Activated T-cell treated with anti-CD3 and anti-CD28 coated beads, Interleukin-2, amount 50 U/mL, for 24 hours (primary cell): Measurements from ENCODE around the gene SPAG8.

Source experiments
- DNase-seq: peaks from one replicate; pipeline ENCODE4 v3.0.0-alpha.2; 2020
- H3K27ac Mint-ChIP-seq: 2 replicates; pipeline ENCODE4 v1.8.0; 2020; ENCODE audit warnings: mild to moderate bottlenecking, mixed read lengths
- H3K27me3 Mint-ChIP-seq: 2 replicates; pipeline ENCODE4 v1.8.0; 2020; ENCODE audit warnings: mixed read lengths
- H3K36me3 Mint-ChIP-seq: 2 replicates; pipeline ENCODE4 v1.8.0; 2020; ENCODE audit warnings: low read depth, mixed read lengths
- H3K4me1 Mint-ChIP-seq: 2 replicates; pipeline ENCODE4 v1.8.0; 2020; ENCODE audit warnings: low read depth, mixed read lengths
- H3K4me3 Mint-ChIP-seq: 2 replicates; pipeline ENCODE4 v1.8.0; 2020; ENCODE audit warnings: mild to moderate bottlenecking, moderate library complexity, mixed read lengths
- H3K9me3 Mint-ChIP-seq: 2 replicates; pipeline ENCODE4 v1.8.0; 2020; ENCODE audit warnings: mixed read lengths

SPAG8 gene

DNA sequence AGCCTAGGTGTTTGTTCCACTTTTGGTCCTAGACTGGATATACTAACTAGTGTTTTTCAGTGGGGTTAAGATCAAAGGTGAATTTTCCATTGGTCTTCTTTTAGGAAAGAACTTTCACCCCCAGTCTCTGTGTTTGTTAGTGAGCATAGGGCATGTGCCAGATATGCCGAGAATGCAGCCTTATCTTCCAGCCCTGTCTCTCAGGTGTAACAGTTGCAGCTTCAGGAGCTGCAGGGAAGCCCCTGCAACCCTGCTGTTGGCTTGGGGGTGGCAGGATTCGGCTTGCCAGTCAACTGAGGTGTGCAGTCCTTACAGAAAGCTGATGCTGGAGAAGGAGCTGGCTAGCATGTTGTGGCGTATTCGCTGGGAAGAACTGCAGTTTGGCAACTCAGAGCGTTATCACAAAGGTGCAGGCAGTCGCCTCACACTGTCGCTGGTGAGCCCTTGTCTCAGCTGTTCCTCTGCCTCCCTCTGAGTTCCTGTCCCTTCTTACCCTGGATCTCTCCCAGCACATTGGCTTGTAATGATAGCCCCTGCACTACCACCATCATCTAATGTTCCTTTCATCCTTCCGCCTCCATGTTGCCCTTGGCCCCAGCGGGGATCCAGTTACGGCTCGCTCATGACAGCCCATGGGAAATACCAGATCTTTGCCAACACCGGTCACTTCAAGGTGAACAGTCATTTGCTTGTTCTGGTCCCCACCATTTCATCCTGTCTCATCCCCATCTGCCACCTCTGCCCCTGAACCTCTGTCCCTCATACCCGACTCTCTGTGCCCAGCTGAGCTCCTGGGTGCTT lies 10.5 kb downstream of the SPAG8 start:
- Mint-ChIP-seq H3K27me3 (no peaks in the 10 kb centered on the region), H3K9me3 (no peaks in the 10 kb centered on the region), H3K27ac (peak overlapping the region; percentile 5), H3K36me3 (peaks cover 57% of the 10 kb centered on the region), H3K4me1 (peaks cover 23% of the 10 kb centered on the region), H3K4me3 (no peak overlapping the region)
- no peak for DNase-seq

DNA sequence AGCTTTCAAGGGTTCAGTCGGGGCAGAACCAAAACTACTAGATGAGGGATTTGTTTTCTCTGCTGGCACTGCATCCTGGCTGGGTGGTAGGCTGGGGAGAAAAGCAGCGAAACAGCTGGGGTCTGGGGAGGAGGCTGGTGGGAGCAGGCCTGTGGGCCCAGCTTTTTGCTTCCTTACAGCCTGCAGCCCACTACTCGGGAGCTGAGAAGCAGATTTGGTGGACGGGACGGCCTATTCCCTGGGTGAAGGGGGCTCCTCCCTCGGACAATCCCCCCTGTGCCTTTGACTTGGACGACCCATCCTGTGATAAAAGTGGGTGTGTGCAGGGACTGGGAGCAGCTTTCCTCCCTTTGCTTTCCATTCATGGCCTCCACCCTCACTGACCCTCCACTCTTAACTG lies 11.5 kb downstream of the SPAG8 start:
- DNase-seq, result no peak
- H3K9me3 Mint-ChIP-seq, result no peaks in the 10 kb centered on the region
- H3K4me1 Mint-ChIP-seq, result peaks cover 23% of the 10 kb centered on the region
- H3K36me3 Mint-ChIP-seq, result peaks cover 47% of the 10 kb centered on the region
- H3K27ac Mint-ChIP-seq, result peak overlapping the region; percentile 53
- H3K27me3 Mint-ChIP-seq, result no peaks in the 10 kb centered on the region
- H3K4me3 Mint-ChIP-seq, result no peak overlapping the region

DNA sequence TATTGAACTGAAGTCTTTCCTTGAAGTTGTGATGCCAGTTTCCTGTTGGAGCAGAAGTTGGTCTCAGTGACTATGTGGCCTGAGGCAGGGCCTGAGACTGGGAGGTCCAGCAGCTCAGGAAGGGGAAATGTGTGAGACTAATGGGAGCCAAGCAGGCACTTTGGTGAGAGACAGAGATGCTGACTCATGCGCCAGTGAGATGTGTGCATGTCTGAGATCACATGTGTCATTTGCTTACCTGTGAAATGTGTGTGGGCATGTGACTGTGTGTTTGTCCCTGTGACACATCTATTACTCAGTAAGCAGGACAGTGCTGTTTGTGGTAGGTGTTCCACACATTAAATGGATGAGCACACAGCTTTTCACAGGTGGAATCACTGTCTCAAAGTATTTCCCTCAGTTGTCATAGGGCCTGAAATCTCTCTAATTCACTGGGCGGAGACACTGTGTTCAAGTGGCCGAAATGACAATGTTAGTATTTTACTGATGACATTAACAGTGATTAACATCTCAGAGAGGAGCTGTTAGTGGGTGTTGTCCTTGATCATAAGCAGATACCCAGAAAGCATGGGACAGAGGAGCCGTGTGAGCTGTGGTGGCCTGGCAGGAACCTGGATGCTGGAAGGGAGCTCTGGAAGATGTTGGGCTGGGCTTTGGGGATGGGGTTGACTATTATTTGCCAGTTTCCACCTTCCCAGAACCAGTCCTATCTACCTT lies 13.2 kb downstream of the SPAG8 start:
- Mint-ChIP-seq H3K36me3 (peaks cover 42% of the 10 kb centered on the region), H3K9me3 (no peaks in the 10 kb centered on the region), H3K4me1 (peaks cover 27% of the 10 kb centered on the region), H3K27ac (peak overlapping the region; percentile 90), H3K4me3 (no peak overlapping the region), H3K27me3 (no peaks in the 10 kb centered on the region)
- DNase-seq, result peak; percentile 54

DNA sequence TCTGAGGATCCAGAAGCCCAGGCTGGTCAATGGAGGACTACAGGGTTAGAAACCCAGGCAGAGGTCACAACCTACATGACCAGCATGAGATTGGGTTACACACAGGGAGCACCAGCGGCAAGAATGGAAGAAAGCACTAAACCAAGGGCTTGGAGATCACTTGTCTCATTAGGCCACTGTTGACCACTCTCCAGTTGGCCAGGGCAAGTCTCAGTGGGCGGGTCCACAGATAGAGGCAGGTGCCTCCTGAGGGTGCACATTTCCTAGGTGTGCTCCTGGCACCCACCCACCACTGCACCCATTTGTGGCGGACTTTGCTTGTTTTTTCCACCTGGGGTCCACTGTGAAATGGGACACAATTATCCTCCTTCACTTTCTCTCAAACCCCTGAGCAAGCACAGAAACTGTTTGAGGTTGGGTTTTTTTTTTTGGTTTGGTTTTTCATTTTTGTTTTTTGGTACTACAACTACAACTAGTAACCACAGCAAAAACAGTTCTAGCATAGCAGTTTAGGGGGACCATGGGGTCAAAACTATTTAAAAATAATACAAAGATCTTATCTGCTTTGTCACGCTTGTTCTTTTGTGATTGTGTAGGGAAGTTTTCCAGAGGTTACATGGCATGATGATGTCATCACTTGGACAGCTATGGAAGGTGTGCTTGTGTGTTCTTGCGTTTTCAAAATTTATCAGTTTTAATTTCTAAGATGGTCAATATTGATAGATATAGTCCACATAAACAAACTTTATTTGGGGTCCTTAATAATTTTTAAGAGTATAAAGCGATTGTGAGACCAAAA lies 14.6 kb downstream of the SPAG8 start:
- Mint-ChIP-seq H3K4me1 (peaks cover 27% of the 10 kb centered on the region), H3K4me3 (no peak overlapping the region), H3K36me3 (peaks cover 41% of the 10 kb centered on the region), H3K27me3 (no peaks in the 10 kb centered on the region), H3K27ac (peak overlapping the region; percentile 48), H3K9me3 (no peaks in the 10 kb centered on the region)
- DNase-seq, result no peak

DNA sequence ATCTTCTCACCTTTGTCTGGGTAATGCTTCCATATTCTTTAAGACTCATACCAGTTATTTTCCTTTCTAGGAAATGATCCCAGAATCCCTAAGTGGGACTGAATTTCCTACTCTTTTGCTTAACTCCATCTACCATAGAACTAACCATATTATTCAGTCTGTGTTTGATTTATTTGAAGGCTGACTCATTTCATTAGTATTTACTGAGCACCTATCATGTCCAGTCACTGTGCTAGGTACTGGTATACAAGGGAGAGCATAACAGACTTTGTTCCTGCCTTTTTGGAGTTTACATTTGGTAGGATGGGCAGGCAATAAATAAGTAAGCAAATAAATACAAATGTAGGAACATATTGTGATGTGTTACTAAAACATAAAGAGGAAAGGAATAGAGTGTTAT lies 16.4 kb downstream of the SPAG8 start:
- no peak overlapping the region for H3K27ac Mint-ChIP-seq
- peaks cover 27% of the 10 kb centered on the region for H3K4me1 Mint-ChIP-seq
- H3K36me3 Mint-ChIP-seq, result peaks cover 28% of the 10 kb centered on the region
- no peaks in the 10 kb centered on the region for H3K9me3 Mint-ChIP-seq
- DNase-seq, result no peak
- no peaks in the 10 kb centered on the region for H3K27me3 Mint-ChIP-seq
- H3K4me3 Mint-ChIP-seq, result no peak overlapping the region

DNA sequence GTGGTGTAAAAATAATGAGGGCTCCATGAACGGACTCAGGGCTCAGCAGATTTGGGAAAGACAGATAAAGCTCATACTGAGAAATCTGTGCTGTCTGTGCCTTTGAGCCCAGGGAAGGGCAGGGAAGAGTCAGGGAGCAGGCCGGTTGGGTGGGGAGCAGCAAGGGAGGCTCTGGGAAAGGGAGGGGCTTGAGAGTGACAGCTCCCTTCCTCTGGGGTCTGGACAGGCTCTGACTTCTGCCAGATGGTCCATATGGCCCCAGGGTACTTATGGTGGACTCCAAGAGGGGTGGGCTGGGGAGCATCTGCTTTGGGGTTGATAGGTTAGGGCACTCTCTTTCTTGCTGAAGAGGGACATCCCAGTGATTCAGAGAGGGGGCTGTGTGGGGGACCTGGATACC lies 18.6 kb downstream of the SPAG8 start:
- no peaks in the 10 kb centered on the region for H3K9me3 Mint-ChIP-seq
- H3K27me3 Mint-ChIP-seq, result no peaks in the 10 kb centered on the region
- no peak for DNase-seq
- H3K4me3 Mint-ChIP-seq, result no peak overlapping the region
- H3K4me1 Mint-ChIP-seq, result peaks cover 20% of the 10 kb centered on the region
- peaks cover 28% of the 10 kb centered on the region for H3K36me3 Mint-ChIP-seq
- H3K27ac Mint-ChIP-seq, result peak overlapping the region; percentile 42

DNA sequence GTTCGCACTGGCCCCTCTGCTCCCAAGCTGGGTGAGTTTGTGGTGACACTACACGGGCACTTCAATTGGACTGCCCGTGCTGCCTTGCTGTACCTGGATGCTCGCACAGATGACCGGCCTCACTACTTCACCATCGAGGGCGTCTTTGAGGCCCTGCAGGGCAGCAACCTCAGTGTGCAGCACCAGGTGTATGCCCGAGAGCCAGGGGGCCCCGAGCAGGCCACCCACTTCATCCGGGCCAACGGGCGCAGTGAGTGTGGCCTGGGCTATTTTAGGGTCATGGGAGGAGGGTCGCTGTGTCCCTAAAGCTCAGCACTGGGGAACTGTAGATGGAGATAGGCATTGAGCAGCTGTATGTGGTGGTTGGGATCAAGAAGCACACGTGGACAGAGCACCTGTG lies 19.2 kb downstream of the SPAG8 start:
- Mint-ChIP-seq H3K27ac (no peak overlapping the region), H3K4me3 (no peak overlapping the region), H3K4me1 (peaks cover 15% of the 10 kb centered on the region), H3K36me3 (peaks cover 32% of the 10 kb centered on the region), H3K9me3 (no peaks in the 10 kb centered on the region), H3K27me3 (no peaks in the 10 kb centered on the region)
- no peak for DNase-seq

DNA sequence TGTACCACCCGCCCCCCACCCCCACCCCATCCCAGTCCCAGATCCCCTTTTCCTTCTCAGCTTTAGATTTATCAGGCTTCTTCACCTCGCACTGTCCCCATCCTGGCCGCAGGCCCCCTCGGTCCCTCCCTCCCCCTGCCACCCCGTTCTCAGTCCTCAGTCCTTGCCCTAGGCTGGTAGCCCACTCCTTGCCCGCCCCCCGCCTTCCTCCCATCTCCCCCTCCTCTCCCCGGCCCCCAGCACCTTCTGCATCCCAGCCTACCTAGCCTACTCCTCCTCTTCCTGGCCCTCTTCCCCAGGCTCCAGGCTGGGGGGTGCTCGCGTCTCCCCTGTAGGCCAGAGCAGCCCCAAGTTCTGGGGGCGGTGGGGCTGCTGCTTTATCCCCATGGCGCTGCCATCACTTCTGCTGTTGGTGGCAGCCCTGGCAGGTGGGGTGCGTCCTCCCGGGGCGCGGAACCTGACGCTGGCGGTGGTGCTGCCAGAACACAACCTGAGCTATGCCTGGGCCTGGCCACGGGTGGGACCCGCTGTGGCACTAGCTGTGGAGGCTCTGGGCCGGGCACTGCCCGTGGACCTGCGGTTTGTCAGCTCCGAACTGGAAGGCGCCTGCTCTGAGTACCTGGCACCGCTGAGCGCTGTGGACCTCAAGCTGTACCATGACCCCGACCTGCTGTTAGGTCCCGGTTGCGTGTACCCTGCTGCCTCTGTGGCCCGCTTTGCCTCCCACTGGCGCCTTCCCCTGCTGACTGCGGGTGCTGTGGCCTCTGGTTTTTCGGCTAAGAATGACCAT lies 19.8 kb downstream of the SPAG8 start:
- peaks cover 38% of the 10 kb centered on the region for H3K36me3 Mint-ChIP-seq
- H3K27me3 Mint-ChIP-seq, result no peaks in the 10 kb centered on the region
- no peaks in the 10 kb centered on the region for H3K9me3 Mint-ChIP-seq
- DNase-seq, result no peak
- no peak overlapping the region for H3K4me3 Mint-ChIP-seq
- H3K27ac Mint-ChIP-seq, result no peak overlapping the region
- H3K4me1 Mint-ChIP-seq, result peaks cover 9% of the 10 kb centered on the region

DNA sequence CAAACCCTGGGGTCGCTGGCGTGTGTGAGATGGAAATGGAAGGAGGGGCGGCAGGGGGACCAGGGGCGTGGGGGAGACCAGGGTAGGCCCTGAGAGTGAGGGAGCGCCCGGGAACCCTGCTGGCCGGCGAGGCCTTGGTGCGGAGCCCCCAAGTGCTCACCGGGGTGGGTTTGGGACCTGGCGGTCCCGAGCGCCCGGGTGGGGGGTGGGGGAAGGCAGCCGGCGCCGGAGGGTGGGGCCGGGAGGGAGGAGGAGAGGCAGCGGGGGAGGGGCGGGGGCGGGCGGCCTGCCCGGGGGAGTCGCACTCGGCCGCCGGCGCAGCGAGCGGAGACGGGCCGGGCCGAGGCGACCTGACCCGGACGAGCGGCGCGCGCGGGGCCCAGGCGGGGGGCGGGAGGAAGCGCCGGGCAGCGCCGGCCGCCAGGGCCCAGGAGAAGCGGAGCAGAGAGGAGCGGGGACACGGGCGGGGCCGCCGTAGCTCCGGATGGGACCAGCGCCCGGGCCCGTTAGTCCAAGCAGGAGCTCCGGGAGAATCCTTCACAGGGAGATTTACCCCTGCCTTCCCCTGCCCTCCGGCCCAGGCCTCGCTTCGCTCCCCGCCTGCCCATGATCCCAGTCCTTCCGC lies 20.7 kb downstream of the SPAG8 start, which contains the start of gene NPR2:
NPR2 (plus strand) TSS at position 295 of the 625 bp plus-strand sequence. CDS start 818 bp downstream, outside the sequence.
- H3K4me3 Mint-ChIP-seq, result no peak within 1 kb of the TSS
- H3K4me1 Mint-ChIP-seq, result peaks cover 6% of the 10 kb centered on the region
- H3K27ac Mint-ChIP-seq, result no peak within 1 kb of the TSS
- no peaks in the 10 kb centered on the region for H3K9me3 Mint-ChIP-seq
- H3K36me3 Mint-ChIP-seq, result peaks cover 43% of the 10 kb centered on the region
- DNase-seq, result no peak
- H3K27me3 Mint-ChIP-seq, result no peaks in the 10 kb centered on the region

DNA sequence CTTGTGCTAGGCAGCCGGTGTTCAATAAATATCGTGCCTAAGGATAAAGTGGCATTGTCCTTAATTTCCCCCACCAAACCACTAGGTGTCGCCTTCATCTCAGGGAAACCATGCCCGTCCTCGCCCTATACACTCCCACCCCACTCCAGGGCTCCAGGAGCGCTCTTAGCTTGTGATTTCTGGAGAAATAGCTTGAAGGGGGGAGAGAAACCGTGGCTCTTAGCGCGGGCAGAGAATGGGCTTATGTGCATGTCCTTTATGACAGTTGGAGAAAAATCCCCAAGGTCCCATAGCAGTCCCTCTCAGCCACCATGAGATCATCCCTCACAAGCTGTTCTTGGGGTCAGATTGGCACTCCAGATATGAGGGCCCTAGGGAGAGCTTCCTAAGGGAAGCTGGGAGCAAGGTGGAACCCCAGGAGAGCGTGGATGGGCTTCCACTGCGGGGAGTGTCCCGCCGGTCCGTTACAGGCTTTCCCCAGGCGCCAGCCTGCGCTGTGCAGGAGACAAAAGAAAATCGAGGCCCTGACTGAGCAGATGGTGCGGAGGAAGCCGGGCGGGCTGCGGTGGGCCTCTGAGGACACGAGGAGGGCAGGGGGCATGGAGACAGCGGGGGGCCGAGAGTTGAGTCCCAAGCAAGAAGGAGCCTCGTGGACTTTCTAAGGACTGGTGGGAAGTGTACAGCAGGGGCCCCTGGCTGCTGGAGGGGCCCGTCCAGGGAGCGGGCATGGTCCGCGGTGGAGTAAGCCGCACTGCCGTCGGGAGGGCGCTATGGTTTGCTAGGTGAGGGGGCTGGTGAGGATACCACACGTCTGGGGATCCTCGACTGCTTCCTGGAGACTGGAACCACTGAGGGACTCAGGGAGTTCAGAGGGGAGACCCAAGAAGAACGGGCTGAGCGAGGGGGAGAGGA lies 21.4 kb downstream of the SPAG8 start:
- Mint-ChIP-seq H3K27ac (no peak overlapping the region), H3K36me3 (peaks cover 51% of the 10 kb centered on the region), H3K4me3 (no peak overlapping the region), H3K4me1 (peaks cover 6% of the 10 kb centered on the region), H3K27me3 (no peaks in the 10 kb centered on the region), H3K9me3 (no peaks in the 10 kb centered on the region)
- DNase-seq, result peak; percentile 61

DNA sequence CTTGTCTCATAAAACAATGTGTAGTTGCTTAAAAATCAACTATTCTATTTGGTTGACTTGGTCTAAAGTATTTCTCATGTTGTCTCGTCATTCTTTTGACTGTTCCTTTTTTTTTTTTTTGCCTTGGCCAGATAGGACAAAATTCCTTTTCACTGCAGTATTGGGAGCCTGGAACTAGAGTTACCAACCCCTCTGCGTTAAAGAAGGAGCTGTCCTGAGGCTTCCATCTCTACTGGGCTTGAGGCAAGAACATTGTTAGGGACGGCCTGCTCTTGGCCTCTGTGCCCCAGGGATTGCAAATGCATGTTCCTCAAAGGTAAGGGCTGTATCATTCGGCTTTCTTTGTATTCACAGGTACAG lies 22.1 kb downstream of the SPAG8 start:
- H3K4me3 Mint-ChIP-seq, result no peak overlapping the region
- no peaks in the 10 kb centered on the region for H3K9me3 Mint-ChIP-seq
- H3K27me3 Mint-ChIP-seq, result no peaks in the 10 kb centered on the region
- H3K27ac Mint-ChIP-seq, result no peak overlapping the region
- H3K36me3 Mint-ChIP-seq, result peaks cover 52% of the 10 kb centered on the region
- no peak for DNase-seq
- H3K4me1 Mint-ChIP-seq, result peaks cover 6% of the 10 kb centered on the region

DNA sequence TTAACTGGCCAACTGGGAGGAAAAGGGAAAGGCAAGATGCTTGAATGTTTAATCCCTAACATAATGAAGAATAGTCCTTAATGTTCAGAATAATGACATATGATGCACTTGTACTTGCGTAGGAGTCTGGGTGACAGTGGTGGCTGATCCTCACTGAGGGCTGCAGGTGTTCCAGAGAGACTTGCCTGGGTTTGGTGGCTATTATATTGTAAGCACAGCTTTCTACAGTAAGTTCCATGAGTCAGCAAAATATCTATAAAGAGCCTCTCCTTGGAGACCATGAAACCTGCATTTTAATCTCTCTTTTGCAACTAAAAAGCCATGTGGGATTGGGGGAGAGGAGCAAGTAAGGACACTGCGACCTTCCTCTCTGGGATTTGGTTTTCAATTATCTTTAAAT lies 22.5 kb downstream of the SPAG8 start:
- H3K27ac Mint-ChIP-seq, result no peak overlapping the region
- peaks cover 57% of the 10 kb centered on the region for H3K36me3 Mint-ChIP-seq
- H3K4me3 Mint-ChIP-seq, result no peak overlapping the region
- H3K9me3 Mint-ChIP-seq, result no peaks in the 10 kb centered on the region
- no peaks in the 10 kb centered on the region for H3K27me3 Mint-ChIP-seq
- no peak for DNase-seq
- H3K4me1 Mint-ChIP-seq, result peaks cover 6% of the 10 kb centered on the region

DNA sequence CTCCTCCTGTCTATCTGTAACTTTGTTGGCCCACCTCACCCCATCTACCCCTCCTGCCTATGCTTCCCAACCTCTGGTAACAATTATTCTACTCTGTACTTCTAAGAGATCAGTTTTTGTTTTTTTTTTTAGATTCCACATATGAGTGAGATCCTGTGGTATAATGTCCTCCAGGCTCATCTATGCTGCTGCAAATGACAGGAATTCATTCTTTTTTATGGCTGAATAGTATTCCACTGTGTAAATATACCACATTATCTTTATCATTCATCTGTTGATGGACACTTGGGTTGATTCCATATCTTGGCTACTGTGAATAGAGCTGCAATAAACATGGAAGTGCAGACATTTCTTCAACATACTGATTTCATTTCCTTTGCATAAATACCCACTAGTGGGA lies 28.6 kb downstream of the SPAG8 start:
- Mint-ChIP-seq H3K36me3 (peaks cover 53% of the 10 kb centered on the region), H3K9me3 (no peaks in the 10 kb centered on the region), H3K4me3 (no peak overlapping the region), H3K4me1 (no peaks in the 10 kb centered on the region), H3K27ac (no peak overlapping the region), H3K27me3 (no peaks in the 10 kb centered on the region)
- DNase-seq, result no peak
